GM12892 (cell line): ENCODE results near the gene NACC2.

Source experiments
- POLR2A ChIP-seq: IDR thresholded peaks from 2 replicates; pipeline ENCODE4 v1.6.1; 2011; ENCODE audit warnings: low read depth, low read length, control low read depth
- POLR2AphosphoS5 ChIP-seq: IDR thresholded peaks from 2 replicates; pipeline ENCODE4 v1.6.1; 2011; ENCODE audit warnings: low read depth, low read length, control low read depth
- TAF1 ChIP-seq: IDR thresholded peaks from 2 replicates; pipeline ENCODE4 v1.6.1; 2011; ENCODE audit warnings: low read depth, mild to moderate bottlenecking, control low read depth, low read length, borderline replicate concordance

DNA sequence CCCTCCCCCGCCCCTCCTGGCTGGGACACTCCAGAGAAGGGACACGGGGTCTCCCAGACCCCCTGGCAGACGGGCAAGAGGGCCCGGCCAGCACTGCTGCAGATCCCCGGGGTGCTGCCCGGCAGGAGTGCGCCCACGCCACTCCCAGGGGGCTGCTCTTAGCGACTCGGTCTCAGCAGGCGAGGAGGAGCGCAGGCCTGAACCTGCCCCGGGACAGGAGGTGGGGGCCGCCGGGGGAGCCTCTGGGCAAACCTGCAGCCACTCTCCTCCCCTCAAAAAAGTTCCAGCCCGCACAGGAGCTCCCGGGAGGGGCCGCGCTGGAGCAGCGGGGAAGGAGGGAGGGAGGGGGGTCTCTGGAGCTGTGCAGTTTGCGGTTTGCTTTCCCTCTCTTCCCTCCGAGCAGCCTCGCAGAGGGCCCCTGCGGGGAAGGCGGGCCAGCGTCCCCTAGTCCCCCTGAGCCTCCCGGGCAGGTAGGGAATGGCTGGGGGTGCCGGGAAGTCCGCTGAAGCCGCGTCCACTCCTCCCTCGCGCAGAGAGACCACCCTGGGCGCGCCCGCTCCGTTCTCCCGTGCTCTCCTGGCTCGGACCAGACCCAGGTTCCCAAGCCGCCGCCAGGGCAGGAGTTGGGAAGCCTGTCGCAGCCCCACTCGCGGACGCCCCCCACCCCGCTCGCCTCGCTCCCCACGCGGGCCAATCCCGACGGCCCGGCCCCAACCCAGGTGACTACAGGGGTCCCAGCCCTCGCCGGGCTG lies 44.2 kb downstream of the NACC2 start:
- no peak for TF ChIP-seq POLR2AphosphoS5
- no peak for TF ChIP-seq POLR2A
- TF ChIP-seq TAF1 = no peak
